KMS-11 (cell line): Measurements from ENCODE around the gene CDH4.

Source experiments
- H2AFZ ChIP-seq: fragments of 200-600 bp; sonication (generic); 2 replicates; pipeline ENCODE4 v1.6.1; 2016; ENCODE audit warnings: antibody characterized with exemption, mixed run types, low read depth
- H3K27ac ChIP-seq: fragments of 200-600 bp; sonication (generic); 2 replicates; pipeline ENCODE4 v1.6.1; 2016; ENCODE audit warnings: mild to moderate bottlenecking, mixed run types
- H3K27me3 ChIP-seq: fragments of 200-600 bp; sonication (generic); 2 replicates; pipeline ENCODE4 v1.6.1; 2017; ENCODE audit warnings: mild to moderate bottlenecking, low read depth, mixed run types, moderate library complexity; ENCODE audit not compliant: insufficient read depth
- H3K36me3 ChIP-seq: fragments of 200-600 bp; sonication (generic); 2 replicates; pipeline ENCODE4 v1.6.1; 2017; ENCODE audit warnings: mild to moderate bottlenecking, mixed run types; ENCODE audit not compliant: insufficient read depth
- H3K4me1 ChIP-seq: fragments of 200-600 bp; sonication (generic); 2 replicates; pipeline ENCODE4 v1.6.1; 2016; ENCODE audit warnings: mild to moderate bottlenecking, low read depth, mixed run types; ENCODE audit not compliant: poor library complexity, severe bottlenecking
- H3K4me2 ChIP-seq: fragments of 200-600 bp; sonication (generic); 2 replicates; pipeline ENCODE4 v1.7.0; 2016; ENCODE audit warnings: mild to moderate bottlenecking, mixed run types
- H3K4me3 ChIP-seq: fragments of 200-600 bp; sonication (generic); IDR thresholded peaks from 2 replicates; pipeline ENCODE4 v1.6.1; 2017; ENCODE audit warnings: low read depth, low read length, mixed read lengths; ENCODE audit not compliant: insufficient read depth
- H3K79me2 ChIP-seq: fragments of 200-600 bp; sonication (generic); 2 replicates; pipeline ENCODE4 v1.6.1; 2016; ENCODE audit warnings: low read depth, mixed run types; ENCODE audit not compliant: insufficient read depth
- H3K9ac ChIP-seq: fragments of 200-600 bp; sonication (generic); 2 replicates; pipeline ENCODE4 v1.6.1; 2016; ENCODE audit warnings: mild to moderate bottlenecking, mixed run types
- H4K20me1 ChIP-seq: fragments of 200-600 bp; sonication (generic); 2 replicates; pipeline ENCODE4 v1.6.1; 2016; ENCODE audit warnings: mild to moderate bottlenecking, mixed run types; ENCODE audit not compliant: insufficient read depth
- TF ChIP-seq, protein P1 (sequence below): fragments of 200-600 bp; sonication (generic); conservative IDR thresholded peaks from 2 replicates; pipeline ENCODE4 v1.6.1; 2017; ENCODE audit warnings: low read depth, mild to moderate bottlenecking, antibody characterized with exemption, low read length, moderate library complexity, mixed read lengths

The CDH4 gene

DNA sequence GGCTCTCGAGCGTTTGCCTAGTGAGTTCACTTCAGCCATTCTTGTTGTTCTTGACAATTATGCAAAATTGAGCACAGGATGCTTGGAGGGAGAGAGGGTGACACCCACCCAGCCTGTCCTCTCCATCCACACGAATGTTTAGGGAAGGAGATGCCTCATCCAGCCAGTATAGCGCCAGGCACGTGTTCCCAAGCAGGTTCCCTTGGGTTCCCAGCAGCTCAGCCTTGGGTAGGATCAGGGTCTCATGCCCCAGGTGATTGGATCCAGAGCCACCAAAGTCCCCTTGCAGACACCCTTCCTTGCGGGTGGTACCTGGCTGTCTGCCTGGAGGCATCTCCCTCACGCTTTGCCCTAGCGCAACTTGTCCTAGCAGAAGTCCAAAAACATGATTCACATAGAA, 394.9 kb downstream of the CDH4 start:
- Histone ChIP-seq H3K27me3 (peaks cover 37% of the 10 kb centered on the region), H3K27ac (no peak overlapping the region), H3K36me3 (no peaks in the 10 kb centered on the region), H3K79me2 (no peaks in the 10 kb centered on the region), H3K4me2 (no peak overlapping the region), H3K4me1 (no peaks in the 10 kb centered on the region), H2AFZ (no peak overlapping the region), H3K9ac (no peak overlapping the region), H4K20me1 (no peaks in the 10 kb centered on the region), H3K4me3 (no peak overlapping the region)
- TF ChIP-seq, protein P1, sequence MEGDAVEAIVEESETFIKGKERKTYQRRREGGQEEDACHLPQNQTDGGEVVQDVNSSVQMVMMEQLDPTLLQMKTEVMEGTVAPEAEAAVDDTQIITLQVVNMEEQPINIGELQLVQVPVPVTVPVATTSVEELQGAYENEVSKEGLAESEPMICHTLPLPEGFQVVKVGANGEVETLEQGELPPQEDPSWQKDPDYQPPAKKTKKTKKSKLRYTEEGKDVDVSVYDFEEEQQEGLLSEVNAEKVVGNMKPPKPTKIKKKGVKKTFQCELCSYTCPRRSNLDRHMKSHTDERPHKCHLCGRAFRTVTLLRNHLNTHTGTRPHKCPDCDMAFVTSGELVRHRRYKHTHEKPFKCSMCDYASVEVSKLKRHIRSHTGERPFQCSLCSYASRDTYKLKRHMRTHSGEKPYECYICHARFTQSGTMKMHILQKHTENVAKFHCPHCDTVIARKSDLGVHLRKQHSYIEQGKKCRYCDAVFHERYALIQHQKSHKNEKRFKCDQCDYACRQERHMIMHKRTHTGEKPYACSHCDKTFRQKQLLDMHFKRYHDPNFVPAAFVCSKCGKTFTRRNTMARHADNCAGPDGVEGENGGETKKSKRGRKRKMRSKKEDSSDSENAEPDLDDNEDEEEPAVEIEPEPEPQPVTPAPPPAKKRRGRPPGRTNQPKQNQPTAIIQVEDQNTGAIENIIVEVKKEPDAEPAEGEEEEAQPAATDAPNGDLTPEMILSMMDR = no peak

DNA sequence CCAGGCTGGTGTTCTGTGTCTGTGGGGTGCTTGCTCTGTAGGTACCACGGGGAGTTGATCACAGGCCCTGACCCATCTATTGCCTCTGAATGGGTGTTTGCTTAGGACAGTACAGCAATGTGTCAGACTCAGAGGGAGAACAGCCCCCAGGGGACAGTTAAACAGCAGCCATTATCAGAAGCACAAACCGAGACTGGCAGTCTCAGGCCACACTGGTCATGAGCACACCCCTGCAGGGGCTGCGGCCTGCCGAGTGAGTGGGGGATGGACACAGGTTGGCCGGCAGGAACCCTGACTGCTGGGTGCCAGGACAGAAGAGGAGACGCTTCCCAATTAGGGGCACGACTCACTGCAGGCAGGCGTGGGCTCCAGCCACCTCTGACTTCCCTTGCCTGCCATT, 395.6 kb downstream of the CDH4 start:
- H4K20me1 ChIP-seq = no peaks in the 10 kb centered on the region
- H3K4me2 ChIP-seq = no peak overlapping the region
- peaks cover 37% of the 10 kb centered on the region for H3K27me3 ChIP-seq

DNA sequence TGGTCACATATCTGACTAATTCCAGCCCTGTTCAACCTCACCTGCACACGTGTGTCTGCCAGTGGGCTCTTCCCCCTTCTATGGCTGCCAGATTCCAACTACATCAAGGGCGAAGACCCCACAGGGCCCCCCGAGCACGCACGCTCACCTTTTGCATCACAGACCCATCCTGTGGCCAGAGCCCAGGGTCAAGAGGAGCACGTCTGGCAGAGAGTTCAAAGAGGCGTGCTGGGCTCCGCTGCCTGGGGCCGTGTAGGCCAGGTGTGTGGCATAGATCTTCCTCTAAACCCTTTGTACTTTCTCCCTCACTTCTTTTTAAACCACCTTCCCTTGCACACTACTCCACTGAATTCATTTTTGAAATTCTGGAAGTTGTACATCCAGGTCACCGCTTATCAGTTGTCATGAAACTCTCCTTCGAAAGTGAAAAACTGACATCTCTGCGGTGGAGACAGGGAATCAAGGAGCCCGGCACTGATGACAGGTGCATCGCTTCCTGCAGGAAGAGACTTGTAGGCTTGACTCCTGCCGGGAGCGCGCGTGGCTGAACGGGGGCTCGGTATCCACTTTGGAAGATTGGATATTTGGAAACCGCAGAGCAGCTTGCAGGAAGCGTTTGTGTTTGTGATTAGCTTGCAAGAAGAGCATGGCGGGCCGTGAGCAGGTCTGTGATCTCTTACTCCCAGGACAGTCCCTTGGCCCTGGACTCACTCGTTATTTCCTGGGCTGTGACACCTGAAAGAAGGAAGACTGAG, 397.2 kb downstream of the CDH4 start:
- H3K27me3 ChIP-seq = peaks cover 31% of the 10 kb centered on the region
- H3K4me2 ChIP-seq = no peak overlapping the region
- TF ChIP-seq, protein P1 = no peak
- no peak overlapping the region for H3K27ac ChIP-seq
- H3K36me3 ChIP-seq = no peaks in the 10 kb centered on the region
- H4K20me1 ChIP-seq = no peaks in the 10 kb centered on the region
- no peak overlapping the region for H3K4me3 ChIP-seq
- no peaks in the 10 kb centered on the region for H3K79me2 ChIP-seq
- H2AFZ ChIP-seq = no peak overlapping the region
- H3K9ac ChIP-seq = no peak overlapping the region
- no peaks in the 10 kb centered on the region for H3K4me1 ChIP-seq

More for the DNA sequence above, 395.6 kb downstream of the CDH4 start:
- TF ChIP-seq, protein P1 = no peak
- Histone ChIP-seq H2AFZ (no peak overlapping the region), H3K79me2 (no peaks in the 10 kb centered on the region), H3K36me3 (no peaks in the 10 kb centered on the region), H3K4me1 (no peaks in the 10 kb centered on the region), H3K4me3 (no peak overlapping the region), H3K9ac (no peak overlapping the region), H3K27ac (no peak overlapping the region)

DNA sequence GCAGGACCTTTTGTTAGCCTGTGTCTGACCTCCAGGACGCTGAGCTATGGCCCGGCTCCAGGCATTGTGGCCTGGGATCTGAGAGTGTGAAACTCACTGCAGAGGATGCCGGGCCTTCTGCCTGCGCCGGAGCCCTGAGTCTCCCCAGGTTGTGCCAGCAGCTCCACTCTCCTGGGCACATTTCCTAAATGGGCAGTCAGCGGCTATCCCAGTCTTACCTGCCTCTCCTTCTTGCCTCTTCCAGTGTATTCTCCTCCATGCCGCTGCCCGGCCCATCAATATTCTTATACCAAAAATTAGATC, 397.8 kb downstream of the CDH4 start:
- Histone ChIP-seq H3K4me1 (no peaks in the 10 kb centered on the region), H3K36me3 (no peaks in the 10 kb centered on the region), H2AFZ (no peak overlapping the region), H3K27me3 (peaks cover 32% of the 10 kb centered on the region; the same call in 1 of the 2 replicates), H4K20me1 (no peaks in the 10 kb centered on the region), H3K4me3 (no peak overlapping the region), H3K79me2 (no peaks in the 10 kb centered on the region), H3K4me2 (no peak overlapping the region), H3K27ac (no peak overlapping the region), H3K9ac (no peak overlapping the region)
- TF ChIP-seq, protein P1 = no peak
